ENCODE results near the gene PZP.
"Not testable (repeated sequence)": the region's sequence is repeated elsewhere in the genome, so short reads cannot be mapped to it uniquely, and the experiment has no call there.

Gene PZP

DNA sequence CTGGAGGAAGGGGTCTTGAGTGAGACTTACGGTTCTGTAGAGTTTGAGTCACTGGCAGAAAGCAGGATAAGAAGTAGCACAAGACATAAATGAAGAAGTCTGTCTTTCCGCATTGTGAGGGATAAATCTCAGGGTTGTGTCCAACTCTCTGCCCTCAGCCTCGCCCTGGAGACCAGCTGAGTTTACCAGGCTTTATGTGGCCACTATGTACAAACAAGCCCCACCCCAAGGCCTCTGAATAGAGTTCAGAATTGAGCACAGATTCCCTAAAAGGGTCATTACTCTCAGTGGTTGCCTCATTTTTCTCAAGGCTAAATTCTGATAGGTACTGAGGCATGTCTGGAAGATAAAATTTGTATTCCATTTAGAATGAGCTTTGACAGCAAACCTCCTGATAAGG, at the start of gene PZP:
TSS of gene PZP (minus strand) at position 167 of the 400 bp plus-strand sequence. CDS start at position 113, 54 bp downstream.
- no peak for DNase-seq

DNA sequence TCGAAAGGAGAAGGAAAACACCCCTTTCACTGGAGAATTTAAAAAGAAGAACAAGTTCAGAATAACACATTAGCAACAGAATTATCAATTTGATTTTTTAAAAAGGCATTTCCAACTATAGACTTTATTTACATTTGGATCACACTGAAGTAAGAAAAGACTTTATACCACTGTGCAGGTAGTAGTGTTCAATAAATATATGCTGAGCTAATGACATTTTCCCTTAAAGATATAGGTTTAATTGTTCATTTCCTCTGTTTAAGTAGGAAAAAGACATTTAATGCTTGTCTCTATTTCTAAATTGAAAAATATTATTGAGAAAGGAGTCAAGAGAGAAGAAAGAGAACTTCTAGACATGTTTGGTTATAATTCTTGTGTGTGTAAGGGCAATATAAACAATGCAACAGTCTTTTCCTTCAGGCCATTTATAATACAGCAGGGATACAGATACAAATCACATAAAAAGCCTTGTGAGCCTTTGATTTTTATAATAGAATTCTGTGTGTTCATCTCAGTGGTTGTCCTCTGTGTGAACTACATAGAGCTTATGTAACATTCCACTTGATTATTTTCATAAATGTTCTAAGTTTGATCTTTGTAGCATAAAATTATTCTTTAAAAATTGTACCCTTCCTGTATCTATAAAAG, 48.7 kb upstream of the PZP start:
- no peak for DNase-seq

DNA sequence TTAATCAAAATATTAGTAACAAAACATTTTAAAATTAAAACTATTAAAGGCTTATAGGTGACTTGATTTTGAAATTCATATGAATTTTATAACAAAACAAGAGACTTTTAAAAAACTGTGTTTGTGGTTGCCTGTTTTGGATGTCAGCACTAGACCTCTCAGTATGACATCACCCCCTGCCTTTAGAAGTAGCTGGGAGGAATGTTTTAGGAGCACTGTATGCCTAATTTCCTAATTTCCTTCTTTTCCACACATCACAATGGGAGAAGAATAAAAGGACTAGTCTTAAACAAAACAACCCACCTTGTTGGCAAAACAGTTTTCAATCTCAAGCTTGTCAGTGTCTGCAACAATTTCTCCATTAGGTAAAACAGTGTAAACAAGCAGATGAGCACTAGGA, 48.1 kb upstream of the PZP start:
- no peak for DNase-seq

DNA sequence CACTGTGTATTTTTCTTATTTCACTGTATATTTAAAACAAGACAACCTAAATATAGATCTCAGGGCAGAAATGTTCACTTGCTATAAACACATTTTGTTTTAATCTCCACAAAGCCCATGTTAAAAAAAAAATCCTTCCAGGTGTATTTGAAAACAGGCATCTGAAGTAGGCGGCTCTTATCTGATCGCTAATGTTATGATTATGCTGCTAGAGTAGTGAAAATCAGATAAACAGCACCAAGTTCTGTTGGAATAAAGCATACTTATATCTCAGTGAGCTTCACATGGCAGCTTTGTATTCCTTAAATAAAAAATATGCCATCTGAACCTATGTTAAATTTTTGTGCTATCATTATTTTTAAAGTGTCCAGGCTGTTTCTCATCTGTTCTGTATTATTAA, 47.6 kb upstream of the PZP start:
- DNase-seq = no peak

DNA sequence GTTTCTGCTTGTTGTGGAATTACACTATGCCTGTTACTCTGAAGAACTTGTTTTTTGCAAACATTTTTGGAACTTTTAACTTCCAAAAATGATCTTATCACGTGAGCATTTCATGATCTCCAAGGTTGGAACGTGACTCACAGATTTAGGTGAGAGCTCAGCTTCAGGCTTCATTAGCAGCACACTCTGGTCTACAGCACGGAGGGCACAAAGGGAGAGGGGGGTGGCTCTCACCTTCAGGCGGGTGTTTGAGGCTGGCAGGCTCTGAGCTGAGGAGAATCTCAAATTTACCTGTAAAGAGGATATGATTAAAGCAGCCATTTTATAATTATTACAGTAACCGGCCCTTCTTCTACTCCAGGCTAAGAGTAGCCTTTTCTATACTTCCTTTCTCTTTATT, 45.3 kb upstream of the PZP start:
- no peak for DNase-seq

DNA sequence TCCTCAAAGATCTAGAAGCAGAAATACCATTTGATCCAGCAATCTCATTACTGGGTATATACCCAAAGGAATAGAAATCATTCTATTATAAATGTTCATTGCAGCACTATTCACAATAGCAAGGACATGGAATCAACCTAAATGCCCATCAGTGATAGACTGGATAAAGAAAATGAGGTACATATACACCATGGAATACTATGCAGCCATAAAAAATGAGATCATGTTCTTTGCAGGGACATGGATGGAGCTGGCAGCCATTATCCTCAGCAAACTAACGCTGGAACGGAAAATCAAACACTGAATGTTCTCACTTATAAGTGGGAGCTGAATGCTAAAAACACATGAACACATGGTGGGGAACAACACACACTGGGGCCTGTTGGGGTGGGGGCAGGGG, 44.6 kb upstream of the PZP start:
- DNase-seq = not testable (repeated sequence)

DNA sequence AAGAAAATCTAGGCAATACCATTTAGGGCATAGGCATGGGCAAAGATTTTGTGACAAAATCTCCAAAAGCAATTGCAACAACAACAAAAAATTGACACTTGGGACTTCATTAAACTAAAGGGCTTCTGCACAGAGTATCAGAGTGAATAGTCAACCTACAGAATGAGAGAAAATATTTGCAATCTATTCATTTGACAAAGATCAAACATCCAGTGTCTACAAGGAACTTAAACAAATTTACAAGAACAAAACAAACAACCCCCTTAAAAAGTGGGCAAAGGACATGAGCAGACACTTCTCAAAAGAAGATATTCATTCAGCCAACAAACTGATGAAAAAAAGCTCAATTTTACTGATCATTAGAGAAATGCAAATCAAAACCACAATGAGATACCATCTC, 44.1 kb upstream of the PZP start:
- DNase-seq = no peak

DNA sequence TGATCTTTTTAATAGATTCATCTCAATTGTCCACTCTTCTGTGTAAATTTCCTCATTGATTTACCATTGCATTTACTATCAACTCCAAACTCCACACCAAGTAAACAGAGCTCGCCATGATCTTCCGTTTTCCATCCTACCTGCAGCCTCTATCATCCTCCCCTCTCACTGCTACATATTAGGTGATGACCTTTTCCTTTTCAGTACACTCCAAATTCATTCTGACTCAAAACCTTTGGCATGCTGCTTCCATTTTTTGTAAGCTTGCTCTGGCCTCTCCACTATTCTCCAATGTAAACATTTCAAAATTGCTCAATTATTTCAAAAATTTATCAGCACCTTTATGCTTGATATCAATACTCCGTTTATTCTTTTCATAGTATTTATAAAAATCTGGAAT, 40.2 kb upstream of the PZP start:
- DNase-seq = no peak

DNA sequence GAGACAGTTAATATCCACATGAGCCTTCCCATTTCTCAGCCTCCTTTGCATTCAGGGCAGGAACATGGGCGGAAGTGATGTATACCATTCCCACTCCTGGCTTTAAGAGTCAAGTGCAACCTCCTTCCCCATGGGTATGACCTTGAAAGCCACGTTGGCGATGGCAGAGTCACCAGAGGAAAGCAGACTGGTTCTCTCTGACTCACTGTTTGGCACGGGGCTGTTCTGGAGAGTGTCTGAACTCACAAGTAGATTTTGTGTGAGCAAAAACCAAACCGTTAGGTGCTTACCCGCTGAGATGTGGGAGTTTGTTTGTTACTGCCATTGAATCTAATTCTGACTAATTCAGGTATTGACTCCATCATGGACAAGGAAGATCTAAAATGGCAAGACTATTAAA, 36.7 kb upstream of the PZP start:
- no peak for DNase-seq

DNA sequence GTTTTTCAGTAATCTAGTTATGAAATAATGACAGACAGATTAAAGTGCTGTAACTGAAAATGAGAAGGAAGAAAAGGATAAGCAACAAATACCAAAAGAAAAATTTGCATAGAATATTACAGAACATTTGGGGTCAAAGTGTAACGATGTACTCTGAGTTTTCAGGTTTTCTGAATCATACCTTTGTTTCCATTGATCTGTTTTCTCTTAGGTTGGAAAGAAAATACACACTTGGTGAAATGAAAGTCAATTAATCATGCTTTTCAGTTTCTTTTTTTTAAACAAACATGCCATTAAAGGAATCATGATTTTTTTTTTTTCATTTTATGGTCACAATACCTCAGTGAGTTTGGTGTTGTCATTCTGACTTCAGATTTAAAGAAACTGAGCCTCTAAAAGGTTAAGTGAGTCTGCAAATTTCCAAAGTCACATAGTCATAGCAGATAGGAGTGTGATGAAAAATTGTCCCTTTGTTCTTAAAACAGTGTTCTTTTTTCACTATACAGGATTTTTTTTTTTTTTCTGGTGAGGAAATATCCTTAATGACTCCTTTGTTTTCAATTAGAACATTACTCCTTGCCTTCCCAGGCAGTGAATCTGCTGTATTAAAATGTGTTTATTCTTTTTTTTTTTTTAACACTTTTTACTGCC, 35.9 kb upstream of the PZP start:
- DNase-seq = no peak

DNA sequence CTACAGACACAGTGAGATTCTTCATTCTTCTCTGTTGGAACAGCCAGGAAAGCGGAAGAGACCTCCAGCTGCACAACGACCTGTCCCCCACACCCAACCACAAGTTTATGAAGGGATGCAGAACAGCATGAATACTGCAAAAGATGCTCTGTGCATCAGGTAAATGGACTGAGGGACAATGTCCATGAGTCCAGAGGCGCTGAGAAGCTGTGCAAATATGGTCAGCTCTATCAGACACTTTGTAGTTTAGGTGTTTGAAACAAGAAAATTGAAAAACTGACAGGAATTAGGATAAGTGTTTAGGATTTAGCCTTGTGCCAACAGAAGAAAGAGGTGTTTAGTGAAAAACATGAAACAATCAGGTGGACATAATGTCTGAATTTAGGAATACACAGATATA, 33.1 kb upstream of the PZP start:
- DNase-seq = no peak

DNA sequence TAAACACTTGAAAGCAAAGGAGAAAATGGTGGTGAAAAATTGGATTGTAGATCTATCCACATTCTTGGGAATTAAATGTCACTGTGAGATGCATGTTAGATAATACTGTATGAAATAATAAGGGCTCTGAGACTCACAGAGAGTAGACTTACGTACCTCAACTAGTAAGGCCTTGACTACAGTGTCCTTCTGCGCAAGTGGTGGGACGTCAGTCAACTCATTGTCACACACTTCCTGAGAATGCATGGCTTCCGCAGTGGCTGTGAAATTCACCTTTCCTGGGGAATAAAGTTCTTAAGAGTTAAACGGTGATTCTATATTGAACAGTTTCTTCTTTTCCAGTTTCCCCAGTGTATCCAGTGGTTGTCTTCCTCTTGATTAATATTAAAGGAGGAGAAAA, 32.6 kb upstream of the PZP start:
- DNase-seq = no peak

DNA sequence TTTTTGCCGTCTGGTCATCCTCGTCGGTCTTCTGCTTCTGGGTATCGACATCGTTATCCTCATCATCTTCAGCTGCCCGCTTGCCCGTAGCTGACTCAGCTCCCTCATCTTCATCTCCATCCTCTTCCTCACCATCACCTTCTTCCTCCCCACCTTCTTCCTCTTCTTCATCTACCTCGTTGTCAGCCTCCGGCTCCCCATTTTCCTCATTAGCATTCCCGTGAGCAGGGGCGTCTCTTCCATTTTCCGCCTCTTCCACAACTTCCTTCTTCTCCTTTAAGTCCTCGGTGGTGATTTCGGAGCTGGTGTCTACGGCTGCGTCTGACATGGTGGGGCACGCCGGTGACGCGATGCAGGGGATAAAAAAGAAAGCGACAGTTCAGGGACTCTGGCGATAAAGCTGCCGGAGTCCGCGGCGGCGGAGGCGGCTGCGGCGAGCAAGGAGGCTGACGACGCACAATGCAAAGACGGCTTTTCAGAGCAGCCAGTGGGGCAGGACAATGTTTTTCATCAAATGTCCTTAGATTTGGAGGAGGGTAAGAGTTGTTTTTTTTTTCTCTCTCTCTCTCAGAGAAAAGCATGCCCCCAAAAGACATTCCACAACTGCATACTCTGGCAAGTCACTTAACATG, 31.9 kb upstream of the PZP start:
- DNase-seq = not testable (repeated sequence)

DNA sequence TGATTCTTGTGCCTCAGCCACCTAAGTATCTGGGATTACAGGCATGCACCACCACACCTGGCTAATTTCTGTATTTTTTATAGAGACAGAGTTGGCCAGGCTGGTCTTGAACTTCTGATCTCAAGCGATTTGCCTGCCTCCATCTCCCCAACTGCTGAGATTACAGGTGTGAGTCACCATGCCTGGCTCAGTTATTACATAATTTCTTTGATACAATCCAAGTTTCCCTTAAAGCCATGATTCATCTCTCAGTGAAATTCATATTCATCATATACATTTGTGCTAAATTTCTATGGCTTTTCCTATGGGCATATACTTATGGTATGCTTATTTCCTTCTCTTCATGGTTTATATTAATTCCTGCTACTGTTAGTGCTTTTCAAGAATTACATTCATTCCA, 29.1 kb upstream of the PZP start:
- no peak for DNase-seq

DNA sequence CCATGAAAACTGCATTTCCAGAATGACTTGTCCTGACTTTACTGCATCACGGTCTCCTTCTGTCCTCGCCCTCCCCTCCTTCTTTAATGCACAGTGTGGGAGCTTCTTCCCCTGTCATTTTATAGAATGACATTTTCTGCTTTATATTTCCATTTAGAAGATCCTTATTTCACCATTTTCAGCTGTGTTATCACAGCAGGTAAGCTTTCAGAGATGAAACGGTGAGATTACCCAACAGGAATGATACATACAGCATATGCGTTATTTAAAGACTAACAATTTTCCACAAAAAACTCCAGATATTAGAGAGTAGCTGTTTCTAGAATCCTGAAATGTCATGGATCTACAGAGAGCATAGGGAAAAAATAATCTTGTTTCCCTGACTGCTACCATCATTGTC, 27.3 kb upstream of the PZP start:
- DNase-seq = no peak

DNA sequence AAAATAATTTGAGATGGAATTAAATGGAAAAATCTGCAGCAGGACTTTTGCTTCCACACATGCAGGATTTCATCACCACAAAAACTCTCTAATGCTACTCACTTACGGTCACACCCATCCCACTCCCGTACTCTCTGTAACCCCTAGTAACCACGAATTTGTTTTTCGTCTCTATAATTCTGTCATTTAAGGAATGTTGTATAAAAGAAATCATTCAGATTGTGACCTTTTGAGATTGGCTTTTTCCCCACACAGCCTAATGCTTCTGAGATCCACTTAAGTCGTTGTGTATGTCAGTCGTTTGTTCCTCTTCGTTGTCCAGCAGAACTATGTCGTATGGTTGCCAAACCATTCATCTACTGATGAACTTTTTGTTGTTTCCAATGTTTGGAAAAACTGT, 19.8 kb upstream of the PZP start:
- DNase-seq = no peak

DNA sequence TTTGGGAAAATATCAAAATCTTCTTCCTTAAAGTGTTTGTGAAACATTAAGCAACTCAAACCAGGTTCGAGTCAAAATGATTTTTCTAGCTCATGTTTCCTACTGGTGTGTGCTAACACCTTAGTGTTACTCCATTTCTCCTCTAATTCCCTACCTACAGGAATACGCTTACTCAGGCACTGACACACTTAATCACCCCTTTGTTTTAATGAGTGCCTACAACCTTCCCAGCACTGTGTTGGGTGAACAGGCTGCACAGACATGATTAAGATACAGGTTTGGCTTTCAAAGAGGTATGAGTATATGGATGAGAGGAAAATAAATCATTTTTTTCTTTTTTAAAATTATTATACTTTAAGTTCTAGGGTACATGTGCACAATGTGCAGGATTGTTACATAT, 15.6 kb upstream of the PZP start:
- DNase-seq = no peak

DNA sequence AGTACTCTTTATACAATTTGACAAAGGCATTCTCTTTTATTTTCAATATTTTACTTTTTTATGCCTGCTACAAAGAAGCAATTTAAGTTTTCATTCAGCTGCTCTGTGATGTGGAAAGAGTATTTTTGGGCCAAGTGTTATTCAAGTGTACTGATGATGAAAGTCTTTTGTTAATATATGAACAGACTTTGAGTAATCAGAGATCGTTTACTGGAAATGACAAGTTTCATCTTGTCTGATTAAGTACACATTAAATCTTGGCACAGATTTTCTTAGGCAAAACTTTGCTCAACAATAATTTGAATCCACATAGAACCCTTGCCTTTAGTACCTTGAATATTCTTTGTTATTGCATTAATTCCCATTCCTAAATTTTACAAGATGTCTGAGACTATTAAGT, 13.3 kb upstream of the PZP start:
- DNase-seq = no peak

DNA sequence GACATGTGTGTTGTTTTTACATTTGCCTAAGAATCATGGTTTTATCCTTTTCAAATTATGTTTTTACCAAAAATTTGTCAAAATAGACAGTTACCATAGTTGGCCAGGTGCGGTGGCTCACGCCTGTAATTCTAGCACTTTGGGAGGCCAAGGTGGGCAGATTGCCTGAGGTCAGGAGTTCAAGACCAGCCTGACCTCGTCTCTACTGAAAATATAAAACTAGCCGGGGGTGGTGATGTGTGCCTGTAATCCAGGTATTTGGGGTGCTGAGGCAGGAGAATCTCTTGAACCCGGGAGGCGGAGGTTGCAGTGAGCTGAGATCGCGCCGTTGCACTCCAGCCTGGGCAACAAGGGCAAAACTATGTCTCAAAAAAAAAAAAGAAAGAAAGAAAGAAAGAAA, 12.8 kb upstream of the PZP start:
- DNase-seq = not testable (repeated sequence)

DNA sequence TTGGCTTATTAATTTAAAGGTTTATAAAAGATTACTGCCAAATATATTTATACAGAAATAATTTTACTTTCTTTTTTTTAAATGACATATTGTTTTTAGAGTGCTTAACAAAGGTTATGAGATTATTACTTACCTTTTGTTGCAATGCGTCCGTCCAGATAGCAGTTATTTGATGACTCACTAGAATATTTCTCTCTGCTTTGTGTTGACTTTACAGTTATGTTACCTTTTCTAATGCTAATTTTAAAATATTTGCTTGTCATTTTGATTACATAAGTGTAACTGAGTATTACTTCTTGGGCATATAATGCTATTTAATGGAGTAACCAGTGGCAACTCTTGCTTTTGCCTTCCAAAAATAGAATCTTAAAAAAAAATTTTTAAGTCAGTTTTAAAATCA, 6.3 kb upstream of the PZP start:
- no peak for DNase-seq

DNA sequence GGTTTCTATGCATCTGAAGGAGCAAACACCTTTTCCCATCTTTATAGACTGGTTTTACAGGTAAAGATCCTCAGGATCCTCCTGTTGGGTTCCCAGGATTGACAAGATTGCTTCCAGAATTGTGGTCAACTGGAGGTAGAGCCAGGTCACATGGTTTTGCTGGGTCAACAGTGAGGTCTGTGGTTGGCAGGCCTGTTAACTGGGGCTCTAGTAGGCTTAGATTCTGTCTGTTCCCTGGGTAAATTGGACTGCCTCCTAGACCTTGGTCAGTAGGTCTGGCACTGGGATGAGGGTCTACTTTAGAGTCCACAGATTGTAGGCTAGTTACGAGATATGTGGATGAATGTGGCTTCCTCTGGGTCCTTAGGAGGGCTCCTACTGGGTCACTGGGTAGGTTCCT, 3.5 kb upstream of the PZP start:
- DNase-seq = no peak

DNA sequence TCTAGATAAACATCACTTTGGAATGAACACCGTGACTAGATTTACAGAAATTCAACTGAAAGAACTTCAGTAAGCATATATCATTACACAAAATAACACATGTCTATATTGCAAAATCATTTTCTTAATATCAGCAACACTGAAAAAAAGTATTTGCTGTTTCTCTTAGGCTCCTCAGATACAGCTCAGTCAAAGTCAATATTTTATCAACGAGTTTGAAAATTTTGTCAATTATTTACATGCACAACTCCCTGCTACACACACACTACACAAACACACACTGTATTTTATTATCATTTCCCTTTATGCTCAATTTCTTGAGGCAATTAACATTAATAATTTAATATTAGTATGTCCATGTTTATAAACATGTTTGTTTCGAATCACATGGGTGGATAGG, 3.8 kb downstream of the PZP start:
- no peak for DNase-seq

DNA sequence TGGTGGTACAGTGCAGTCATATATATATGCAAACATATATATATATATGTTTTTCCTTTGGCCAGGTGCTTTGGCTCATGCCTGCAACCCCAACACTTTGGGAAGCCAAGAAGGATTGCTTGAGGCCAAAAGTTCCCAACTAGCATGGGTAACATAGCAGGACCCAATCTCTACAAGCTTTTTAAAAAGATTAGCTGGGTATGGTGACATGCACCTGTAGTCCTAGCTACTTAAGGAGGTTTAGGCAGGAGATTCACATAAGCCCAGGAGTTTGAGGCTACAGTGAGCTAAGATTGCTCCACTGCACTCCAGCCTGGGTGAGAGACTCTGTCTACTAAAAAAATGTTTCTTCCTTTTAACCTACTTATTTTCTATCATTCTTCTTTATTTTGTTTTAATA, 10.2 kb downstream of the PZP start:
- DNase-seq = no peak

DNA sequence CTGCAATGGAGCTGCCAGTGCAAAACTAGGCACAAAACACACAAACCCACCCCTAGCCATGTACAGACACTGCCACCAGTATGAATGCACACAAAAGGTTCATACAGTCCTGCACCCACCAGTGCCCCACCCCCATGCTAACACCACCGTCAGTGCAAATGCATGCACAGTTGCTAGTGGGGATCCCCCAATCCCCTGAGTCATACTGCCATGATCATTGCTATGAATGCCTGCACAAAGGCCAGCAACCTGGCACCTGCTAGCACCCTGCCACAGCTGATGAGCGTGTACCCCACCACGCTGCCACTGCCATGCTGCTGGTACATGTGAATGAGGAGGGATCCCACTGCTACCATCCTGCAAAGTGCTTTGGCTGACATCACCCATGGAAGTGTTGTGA, 23.9 kb downstream of the PZP start:
- DNase-seq = no peak

DNA sequence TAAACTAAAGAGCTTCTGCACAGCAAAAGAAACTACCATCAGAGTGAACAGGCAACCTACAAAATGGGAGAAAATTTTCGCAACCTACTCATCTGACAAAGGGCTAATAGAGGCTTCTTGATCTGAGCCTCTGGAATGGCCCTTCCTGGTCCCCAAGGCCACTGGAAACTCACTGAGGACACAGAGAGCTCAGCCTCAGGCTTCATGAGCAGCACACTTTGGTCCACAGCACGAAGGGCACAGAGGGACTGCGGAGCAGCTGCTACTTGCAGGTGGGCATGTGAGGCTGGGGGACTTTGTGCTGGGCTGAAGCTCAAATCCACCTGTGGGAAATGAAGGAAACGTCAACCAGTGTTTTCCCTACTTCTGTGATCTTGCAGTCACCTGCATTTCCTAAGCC, 27.4 kb downstream of the PZP start:
- no peak for DNase-seq

Measured in 8988T (cell line).